ENCODE data around the gene PTPRM. TPM values are rescaled to one million over a fixed set of nuclear protein-coding genes. Genes with fewer than 3 reads are reported as not detected.
"Not testable (repeated sequence)": the region's sequence is repeated elsewhere in the genome, so short reads cannot be mapped to it uniquely, and the experiment has no call there.

PTPRM gene
- total RNA-seq, 1 donor from 2014 or later: 104 TPM

- no peak for DNase-seq
Observed at GRCh38 chr18:7729868-7730267, 162.8 kb downstream of the PTPRM start.

DNA sequence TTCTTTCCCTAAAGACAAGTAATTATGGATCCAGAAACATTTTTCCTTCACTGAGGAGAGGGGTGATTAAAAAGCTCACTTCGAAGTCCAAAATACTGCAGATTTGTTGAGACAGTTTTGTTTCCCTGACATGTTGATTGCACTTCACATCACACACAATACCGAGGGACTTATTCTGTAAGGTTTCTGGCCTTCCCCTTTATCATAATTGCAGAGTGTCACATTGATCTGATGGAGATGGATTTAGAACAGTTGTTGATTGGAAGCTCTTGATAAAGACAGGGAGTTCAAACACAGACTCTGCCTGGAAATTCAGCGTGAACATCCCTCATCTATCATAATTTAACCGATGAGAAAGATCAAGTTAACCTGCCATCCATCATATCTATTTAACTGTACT, 163.6 kb downstream of the PTPRM start:
- DNase-seq: no peak

- no peak for DNase-seq
Observed at GRCh38 chr18:7733642-7734041, 166.5 kb downstream of the PTPRM start.

DNA sequence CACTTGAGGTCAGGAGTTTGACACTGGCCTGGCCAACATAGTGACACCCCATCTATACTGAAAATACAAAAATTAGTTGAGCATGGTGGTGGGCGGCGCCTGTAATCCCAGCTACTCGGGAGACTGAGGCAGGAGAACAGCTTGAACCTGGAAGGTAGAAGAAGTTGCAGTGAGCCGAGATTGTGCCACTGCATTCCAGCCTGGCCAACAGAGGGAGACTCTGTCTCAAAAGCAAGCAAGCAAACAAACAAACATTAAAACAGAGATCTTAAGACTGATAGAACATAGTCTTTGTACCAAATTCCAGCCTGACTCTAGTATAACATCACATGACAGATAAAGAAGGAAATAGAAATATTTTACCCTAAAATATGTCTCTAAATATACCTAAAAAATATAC, 168.1 kb downstream of the PTPRM start:
- DNase-seq: no peak

GRCh38 chr18:7735626-7736175, 168.6 kb downstream of the PTPRM start:
- no peak for DNase-seq

- DNase-seq: not testable (repeated sequence)
Observed at GRCh38 chr18:7736526-7736925, 169.4 kb downstream of the PTPRM start.

GRCh38 chr18:7737550-7737949, 170.4 kb downstream of the PTPRM start:
- no peak for DNase-seq

DNA sequence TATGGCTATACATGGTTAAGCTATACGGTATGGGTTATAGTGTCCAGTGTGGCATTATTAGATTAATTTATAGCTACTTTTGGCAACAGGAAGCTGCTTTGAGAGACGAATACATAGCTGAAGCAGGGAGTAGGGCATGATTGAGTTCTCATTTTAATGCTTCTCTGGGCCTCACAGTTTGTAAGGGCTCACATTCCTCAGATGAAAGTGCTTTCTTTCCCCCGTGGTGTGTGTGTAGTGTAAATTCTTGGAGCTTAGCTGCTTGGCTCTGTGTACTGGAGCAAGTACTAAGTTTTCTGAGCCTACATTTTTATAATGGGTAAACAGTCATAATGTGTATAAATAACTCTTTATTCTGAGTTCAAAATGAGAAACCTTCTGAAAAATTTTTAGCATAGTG, 173.7 kb downstream of the PTPRM start:
- DNase-seq: no peak

DNA sequence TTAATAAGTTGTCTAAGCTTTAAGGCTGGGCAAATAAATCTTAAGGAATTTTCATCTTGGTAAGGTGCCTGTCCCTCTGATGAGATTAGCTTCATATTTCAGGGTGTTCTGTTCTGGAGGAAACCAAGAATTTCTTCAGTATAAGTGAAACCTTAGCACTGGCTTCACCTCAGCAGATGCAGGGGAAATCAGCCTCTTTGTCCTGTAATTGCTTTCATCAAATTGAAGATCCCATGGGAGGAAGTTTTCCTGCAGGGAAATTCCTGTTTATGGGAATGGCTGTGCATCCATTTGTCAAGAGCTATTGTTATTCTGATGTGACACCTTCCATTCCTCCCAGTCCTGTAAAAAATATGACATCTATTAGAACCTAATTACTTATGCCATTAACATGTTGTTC, 174.5 kb downstream of the PTPRM start:
- DNase-seq: peak; percentile 70

DNA sequence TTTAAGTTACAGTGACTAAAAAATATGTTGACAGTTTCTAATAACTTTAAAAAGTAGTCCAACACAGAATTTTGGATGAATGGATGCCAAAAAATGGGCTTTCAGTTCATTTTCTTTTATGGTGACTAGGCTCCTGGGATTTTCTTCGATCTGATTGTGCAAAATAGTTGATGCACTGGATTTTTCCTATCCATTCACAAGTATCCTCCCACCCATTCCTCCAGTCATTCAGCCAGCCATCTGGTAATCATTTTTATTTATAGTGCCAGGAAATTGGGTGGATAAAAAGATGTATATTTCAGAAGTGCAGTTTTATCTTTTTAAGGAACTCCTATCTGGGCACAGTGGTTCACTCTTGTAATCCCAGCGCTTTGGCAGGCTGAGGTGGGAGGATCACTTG, 175.1 kb downstream of the PTPRM start:
- DNase-seq: no peak

GRCh38 chr18:7743256-7743655, 176.1 kb downstream of the PTPRM start:
- DNase-seq: no peak

- DNase-seq: no peak
Observed at GRCh38 chr18:7746106-7746505, 179.0 kb downstream of the PTPRM start.

GRCh38 chr18:7748251-7749007, 181.3 kb downstream of the PTPRM start:
- DNase-seq: peak; percentile 62

DNA sequence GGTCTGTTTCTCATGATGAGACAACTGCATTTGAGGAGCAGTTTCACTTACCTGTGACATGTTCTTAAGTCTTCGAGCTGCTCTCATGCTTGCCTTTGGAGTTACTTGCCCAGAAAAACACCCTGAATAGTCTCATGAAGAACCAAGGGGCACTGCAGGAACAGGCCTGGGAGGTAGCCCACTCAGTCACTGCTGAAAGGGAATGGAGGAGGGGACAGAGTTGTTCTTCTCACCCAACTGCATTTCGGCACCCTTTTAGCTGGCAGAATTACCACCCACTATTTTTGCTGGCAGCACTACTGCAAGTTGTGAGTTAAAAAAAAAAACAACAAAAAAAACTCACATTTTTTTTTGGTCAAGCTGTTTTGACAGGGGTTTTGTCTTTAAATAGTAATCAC, 181.9 kb downstream of the PTPRM start:
- no peak for DNase-seq

DNA sequence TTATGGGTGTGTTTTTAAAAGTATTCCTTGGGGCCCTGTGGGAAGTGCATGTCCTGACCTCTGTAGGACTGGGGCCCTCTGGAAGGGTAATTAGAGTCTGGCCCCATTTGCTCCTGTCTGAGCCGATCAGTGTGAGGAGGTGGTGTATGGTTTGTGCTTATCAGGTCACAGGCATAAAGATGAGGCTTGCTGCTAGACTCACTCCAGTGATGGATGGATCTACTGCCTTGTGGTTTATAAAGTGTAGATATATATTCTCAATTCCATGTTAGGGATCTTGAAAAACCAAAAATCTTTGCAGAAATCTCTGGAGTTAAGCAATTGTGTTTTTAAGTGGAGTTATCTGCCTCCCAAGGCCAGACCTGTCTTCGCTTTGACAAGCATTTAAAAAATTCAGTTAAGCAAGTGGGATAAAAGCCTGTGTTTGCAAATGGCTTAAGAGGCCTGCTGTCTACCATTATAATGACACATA, 182.4 kb downstream of the PTPRM start:
- no peak for DNase-seq

- no peak for DNase-seq
Observed at GRCh38 chr18:7750095-7750663, 183.1 kb downstream of the PTPRM start.

GRCh38 chr18:7750966-7751365, 183.8 kb downstream of the PTPRM start:
- DNase-seq: no peak

GRCh38 chr18:7754258-7754657, 187.1 kb downstream of the PTPRM start:
- DNase-seq: no peak

DNA sequence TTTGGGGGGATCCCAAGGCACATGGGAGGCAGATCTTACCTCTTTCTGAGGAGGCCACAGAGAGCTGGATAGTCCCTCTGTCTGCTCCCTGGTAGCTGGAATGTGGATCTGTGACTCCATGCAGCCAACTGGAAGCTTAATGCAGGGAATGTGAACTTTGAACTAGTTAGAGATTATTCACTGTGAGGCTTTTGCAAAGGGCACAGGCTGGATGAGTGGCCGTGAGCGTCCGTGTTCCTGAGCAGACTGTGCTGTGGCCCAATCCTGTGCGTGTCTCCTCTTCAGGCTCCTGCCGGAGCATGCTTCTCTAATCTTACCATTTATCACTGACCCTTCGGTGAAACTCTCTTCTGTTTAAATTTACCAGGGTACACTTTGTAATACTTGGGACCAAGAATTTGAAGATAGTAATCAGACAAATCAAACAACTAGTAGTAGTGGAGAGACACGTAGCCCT, 187.6 kb downstream of the PTPRM start:
- DNase-seq: no peak

DNA sequence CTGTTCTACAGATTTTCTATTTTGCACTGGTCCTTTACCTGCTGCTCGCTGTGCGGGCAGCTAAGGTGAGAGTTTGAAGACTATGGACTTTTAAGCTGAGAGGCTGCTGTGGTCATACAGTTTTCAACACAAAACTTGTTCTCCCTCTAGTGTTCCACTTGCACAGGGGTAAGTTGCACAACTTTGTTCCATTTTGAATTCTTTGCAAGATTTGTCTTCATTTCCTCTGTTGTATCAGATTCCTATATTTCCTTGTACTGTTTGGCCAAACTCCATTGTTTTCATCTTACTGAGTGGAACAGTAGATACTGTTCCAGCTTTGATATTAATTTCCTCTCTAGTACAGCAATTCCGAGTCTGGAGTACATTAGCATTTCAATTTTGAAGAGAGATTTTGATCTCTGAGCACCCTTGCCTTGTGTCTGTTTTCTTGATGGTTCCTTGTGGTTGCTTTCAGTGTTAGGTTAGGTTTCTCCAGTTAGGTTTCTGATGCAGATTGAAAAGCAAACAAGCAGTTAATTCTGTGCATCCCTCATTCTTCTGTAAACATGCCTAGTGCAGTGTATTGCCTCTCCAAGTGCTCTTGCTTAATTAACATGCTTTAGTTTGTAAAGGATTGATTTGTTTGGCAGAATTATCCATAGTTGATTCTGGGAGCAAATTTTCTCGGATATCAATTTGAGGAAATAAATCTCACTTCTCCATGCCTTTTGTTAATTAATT, 188.8 kb downstream of the PTPRM start:
- peak; percentile 58 for DNase-seq

- no peak for DNase-seq
Observed at GRCh38 chr18:7757175-7757574, 190.1 kb downstream of the PTPRM start.

DNA sequence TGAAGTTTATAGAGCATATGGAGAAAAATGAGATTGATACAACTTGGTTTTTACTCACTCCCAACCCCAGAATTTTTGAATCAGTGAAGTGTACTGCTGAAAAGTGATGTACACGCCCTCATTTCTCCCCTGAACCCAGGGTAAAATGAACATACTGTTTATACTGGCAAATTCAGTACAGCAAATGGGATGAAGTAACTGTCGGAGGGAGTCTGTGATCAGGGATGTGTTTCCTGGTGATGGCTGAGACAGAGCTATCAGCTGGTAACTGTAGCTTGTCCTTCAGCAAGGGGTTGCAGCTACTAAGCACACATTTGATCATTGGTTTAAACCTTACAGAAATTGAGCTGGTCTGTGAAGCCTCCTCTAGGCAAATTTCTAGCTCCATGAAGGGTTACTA, 191.6 kb downstream of the PTPRM start:
- DNase-seq: no peak
